ENCODE data around the gene CUL9.

Gene CUL9

GRCh38 chr6:43207286-43207685 lies 25.3 kb downstream of the CUL9 start:
- Histone ChIP-seq H3K4me1 (ENCODE audit: control insufficient read depth, insufficient read depth, low read length) (no peaks in the 10 kb centered on the region), H3K27me3 (ENCODE audit: control insufficient read depth, insufficient read depth, low read length) (no peaks in the 10 kb centered on the region), H3K36me3 (ENCODE audit: control insufficient read depth, insufficient read depth, low read length) (no peaks in the 10 kb centered on the region), H3K4me3 (ENCODE audit: low read length) (no peak overlapping the region), H3K9ac (ENCODE audit: low read length) (no peak overlapping the region), H3K9me3 (ENCODE audit: control insufficient read depth, low read length) (no peaks in the 10 kb centered on the region)

- H3K9ac ChIP-seq (ENCODE audit: low read length) = no peak overlapping the region
- H3K4me3 ChIP-seq (ENCODE audit: low read length) = no peak overlapping the region
- peaks cover 3% of the 10 kb centered on the region for H3K36me3 ChIP-seq (ENCODE audit: control insufficient read depth, insufficient read depth, low read length)
- no peaks in the 10 kb centered on the region for H3K27me3 ChIP-seq (ENCODE audit: control insufficient read depth, insufficient read depth, low read length)
- H3K9me3 ChIP-seq (ENCODE audit: control insufficient read depth, low read length) = no peaks in the 10 kb centered on the region
- H3K4me1 ChIP-seq (ENCODE audit: control insufficient read depth, insufficient read depth, low read length) = no peaks in the 10 kb centered on the region
Observed at GRCh38 chr6:43211955-43212354, 30.0 kb downstream of the CUL9 start.

- Histone ChIP-seq H3K9me3 (ENCODE audit: control insufficient read depth, low read length) (no peaks in the 10 kb centered on the region), H3K27me3 (ENCODE audit: control insufficient read depth, insufficient read depth, low read length) (no peaks in the 10 kb centered on the region), H3K4me3 (ENCODE audit: low read length) (no peak overlapping the region), H3K9ac (ENCODE audit: low read length) (no peak overlapping the region), H3K4me1 (ENCODE audit: control insufficient read depth, insufficient read depth, low read length) (no peaks in the 10 kb centered on the region), H3K36me3 (ENCODE audit: control insufficient read depth, insufficient read depth, low read length) (peaks cover 6% of the 10 kb centered on the region)
Observed at GRCh38 chr6:43213431-43213830, 31.4 kb downstream of the CUL9 start.

- Histone ChIP-seq H3K36me3 (ENCODE audit: control insufficient read depth, insufficient read depth, low read length) (peaks cover 6% of the 10 kb centered on the region), H3K4me3 (ENCODE audit: low read length) (no peak overlapping the region), H3K9ac (ENCODE audit: low read length) (no peak overlapping the region), H3K4me1 (ENCODE audit: control insufficient read depth, insufficient read depth, low read length) (no peaks in the 10 kb centered on the region), H3K9me3 (ENCODE audit: control insufficient read depth, low read length) (no peaks in the 10 kb centered on the region), H3K27me3 (ENCODE audit: control insufficient read depth, insufficient read depth, low read length) (no peaks in the 10 kb centered on the region)
Observed at GRCh38 chr6:43215066-43215465, 33.1 kb downstream of the CUL9 start.

GRCh38 chr6:43216200-43216599 lies 34.2 kb downstream of the CUL9 start:
- Histone ChIP-seq H3K9ac (ENCODE audit: low read length) (no peak overlapping the region), H3K9me3 (ENCODE audit: control insufficient read depth, low read length) (no peaks in the 10 kb centered on the region), H3K4me3 (ENCODE audit: low read length) (no peak overlapping the region), H3K36me3 (ENCODE audit: control insufficient read depth, insufficient read depth, low read length) (peaks cover 6% of the 10 kb centered on the region), H3K27me3 (ENCODE audit: control insufficient read depth, insufficient read depth, low read length) (no peaks in the 10 kb centered on the region), H3K4me1 (ENCODE audit: control insufficient read depth, insufficient read depth, low read length) (no peaks in the 10 kb centered on the region)

GRCh38 chr6:43217351-43217750 lies 35.4 kb downstream of the CUL9 start:
- H3K9me3 ChIP-seq (ENCODE audit: control insufficient read depth, low read length) = no peaks in the 10 kb centered on the region
- H3K4me1 ChIP-seq (ENCODE audit: control insufficient read depth, insufficient read depth, low read length) = peaks cover 9% of the 10 kb centered on the region
- H3K36me3 ChIP-seq (ENCODE audit: control insufficient read depth, insufficient read depth, low read length) = peaks cover 6% of the 10 kb centered on the region
- H3K4me3 ChIP-seq (ENCODE audit: low read length) = no peak overlapping the region
- no peak overlapping the region for H3K9ac ChIP-seq (ENCODE audit: low read length)
- H3K27me3 ChIP-seq (ENCODE audit: control insufficient read depth, insufficient read depth, low read length) = no peaks in the 10 kb centered on the region

GRCh38 chr6:43219119-43219518 lies 37.1 kb downstream of the CUL9 start:
- H3K36me3 ChIP-seq (ENCODE audit: control insufficient read depth, insufficient read depth, low read length) = peaks cover 12% of the 10 kb centered on the region

GRCh38 chr6:43219814-43220213 lies 37.8 kb downstream of the CUL9 start:
- Histone ChIP-seq H3K36me3 (ENCODE audit: control insufficient read depth, insufficient read depth, low read length) (peaks cover 14% of the 10 kb centered on the region), H3K4me1 (ENCODE audit: control insufficient read depth, insufficient read depth, low read length) (peaks cover 17% of the 10 kb centered on the region), H3K9ac (ENCODE audit: low read length) (no peak overlapping the region), H3K4me3 (ENCODE audit: low read length) (no peak overlapping the region), H3K9me3 (ENCODE audit: control insufficient read depth, low read length) (no peaks in the 10 kb centered on the region), H3K27me3 (ENCODE audit: control insufficient read depth, insufficient read depth, low read length) (no peaks in the 10 kb centered on the region)

More at GRCh38 chr6:43219119-43219518, 37.1 kb downstream of the CUL9 start:
- Histone ChIP-seq H3K4me3 (ENCODE audit: low read length) (no peak overlapping the region), H3K9ac (ENCODE audit: low read length) (no peak overlapping the region), H3K4me1 (ENCODE audit: control insufficient read depth, insufficient read depth, low read length) (peaks cover 11% of the 10 kb centered on the region), H3K27me3 (ENCODE audit: control insufficient read depth, insufficient read depth, low read length) (no peaks in the 10 kb centered on the region), H3K9me3 (ENCODE audit: control insufficient read depth, low read length) (no peaks in the 10 kb centered on the region)

GRCh38 chr6:43220439-43220951 lies 38.5 kb downstream of the CUL9 start:
- H3K4me1 ChIP-seq (ENCODE audit: control insufficient read depth, insufficient read depth, low read length) = peaks cover 17% of the 10 kb centered on the region
- no peaks in the 10 kb centered on the region for H3K9me3 ChIP-seq (ENCODE audit: control insufficient read depth, low read length)
- H3K9ac ChIP-seq (ENCODE audit: low read length) = no peak overlapping the region
- H3K36me3 ChIP-seq (ENCODE audit: control insufficient read depth, insufficient read depth, low read length) = peaks cover 14% of the 10 kb centered on the region
- no peak overlapping the region for H3K4me3 ChIP-seq (ENCODE audit: low read length)
- H3K27me3 ChIP-seq (ENCODE audit: control insufficient read depth, insufficient read depth, low read length) = no peaks in the 10 kb centered on the region

GRCh38 chr6:43221046-43221972 lies 39.3 kb downstream of the CUL9 start:
- no peak overlapping the region for H3K9ac ChIP-seq (ENCODE audit: low read length)

GRCh38 chr6:43222418-43223059 lies 40.5 kb downstream of the CUL9 start:
- Histone ChIP-seq H3K9ac (ENCODE audit: low read length) (no peak overlapping the region), H3K4me3 (ENCODE audit: low read length) (no peak overlapping the region), H3K36me3 (ENCODE audit: control insufficient read depth, insufficient read depth, low read length) (peaks cover 8% of the 10 kb centered on the region), H3K9me3 (ENCODE audit: control insufficient read depth, low read length) (no peaks in the 10 kb centered on the region), H3K4me1 (ENCODE audit: control insufficient read depth, insufficient read depth, low read length) (peaks cover 17% of the 10 kb centered on the region), H3K27me3 (ENCODE audit: control insufficient read depth, insufficient read depth, low read length) (no peaks in the 10 kb centered on the region)

More at GRCh38 chr6:43221046-43221972, 39.3 kb downstream of the CUL9 start:
- Histone ChIP-seq H3K36me3 (ENCODE audit: control insufficient read depth, insufficient read depth, low read length) (peaks cover 11% of the 10 kb centered on the region), H3K4me1 (ENCODE audit: control insufficient read depth, insufficient read depth, low read length) (peaks cover 17% of the 10 kb centered on the region), H3K27me3 (ENCODE audit: control insufficient read depth, insufficient read depth, low read length) (no peaks in the 10 kb centered on the region), H3K9me3 (ENCODE audit: control insufficient read depth, low read length) (no peaks in the 10 kb centered on the region), H3K4me3 (ENCODE audit: low read length) (no peak overlapping the region)

GRCh38 chr6:43223175-43223574 lies 41.2 kb downstream of the CUL9 start:
- H3K27me3 ChIP-seq (ENCODE audit: control insufficient read depth, insufficient read depth, low read length) = no peaks in the 10 kb centered on the region
- no peak overlapping the region for H3K4me3 ChIP-seq (ENCODE audit: low read length)
- H3K9me3 ChIP-seq (ENCODE audit: control insufficient read depth, low read length) = no peaks in the 10 kb centered on the region
- no peak overlapping the region for H3K9ac ChIP-seq (ENCODE audit: low read length)
- H3K36me3 ChIP-seq (ENCODE audit: control insufficient read depth, insufficient read depth, low read length) = peaks cover 8% of the 10 kb centered on the region
- peaks cover 20% of the 10 kb centered on the region for H3K4me1 ChIP-seq (ENCODE audit: control insufficient read depth, insufficient read depth, low read length)
